H1 (cell line): ENCODE results near the gene OSCAR. TPM values are rescaled to one million over a fixed set of nuclear protein-coding genes. Genes with fewer than 3 reads are reported as not detected.
A peak's percentile ranks its signal among the peaks of the same experiment; 100 is the strongest.

Experiments
- ASH2L ChIP-seq: fragments of 200-600, 300-600 bp; sonication (generic); IDR thresholded peaks from one replicate; pipeline ENCODE4 v1.7.1; 2017; ENCODE audit warnings: low read length
- BACH1 ChIP-seq: IDR thresholded peaks from 2 replicates; pipeline ENCODE4 v1.6.1; 2012; ENCODE audit warnings: low read length, improper control_type of control experiment
- FOSL1 ChIP-seq: IDR thresholded peaks from 2 replicates; pipeline ENCODE4 v1.6.1; 2011; ENCODE audit warnings: mild to moderate bottlenecking, low read depth, low read length, moderate library complexity; ENCODE audit not compliant: insufficient read depth
- GTF2F1 ChIP-seq: IDR thresholded peaks from 2 replicates; pipeline ENCODE4 v1.6.1; 2012; ENCODE audit warnings: low read depth, low read length, improper control_type of control experiment, borderline replicate concordance
- JUN ChIP-seq: IDR thresholded peaks from 2 replicates; pipeline ENCODE4 v1.6.1; 2011; ENCODE audit warnings: low read depth, mild to moderate bottlenecking, improper control_type of control experiment, low read length
- KDM4A ChIP-seq: IDR thresholded peaks from one replicate; pipeline ENCODE4 v1.7.1; 2012; ENCODE audit warnings: low read depth, mild to moderate bottlenecking, moderate library complexity, low read length, inconsistent platforms; ENCODE audit not compliant: severe bottlenecking
- POLR2A ChIP-seq, 2 experiments: IDR thresholded peaks; 1 replicate in 1 of 2; 2 replicates in 1 of 2; pipeline ENCODE4 v1.6.1; 2011; ENCODE audit warnings: low read depth in 2 of 2, low read length in 2 of 2, mild to moderate bottlenecking in 2 of 2; ENCODE audit errors: control extremely low read depth in 1 of 2
- RBBP5 ChIP-seq: IDR thresholded peaks from 2 replicates; pipeline ENCODE4 v1.7.1; 2012; ENCODE audit warnings: low read depth, mild to moderate bottlenecking, inconsistent platforms, low read length, moderate library complexity, borderline replicate concordance
- RXRA ChIP-seq: IDR thresholded peaks from 2 replicates; pipeline ENCODE4 v1.6.1; 2011; ENCODE audit warnings: low read depth, mild to moderate bottlenecking, low read length, moderate library complexity; ENCODE audit not compliant: insufficient read depth
- SIX5 ChIP-seq: IDR thresholded peaks from 2 replicates; pipeline ENCODE4 v1.6.1; 2011; ENCODE audit warnings: mild to moderate bottlenecking, low read depth, low read length
- SRF ChIP-seq: IDR thresholded peaks from 2 replicates; pipeline ENCODE4 v1.6.1; 2011; ENCODE audit warnings: mild to moderate bottlenecking, low read depth, low read length, moderate library complexity
- YY1 ChIP-seq: IDR thresholded peaks from 2 replicates; pipeline ENCODE4 v1.6.1; 2011; ENCODE audit warnings: low read depth, mild to moderate bottlenecking, low read length
- polyA plus RNA-seq, 7 experiments: library from polyadenylated mRNA; depleted of rRNA in 3 of 7; stranded (reverse) in 5 of 7; unstranded in 2 of 7; fragments of >200 nt in 5 of 7; fragments of 200-250 nt in 2 of 7; gene quantifications; 1 replicate in 5 of 7; 2 replicates in 1 of 7; 4 replicates in 1 of 7; pipeline versions ENCODE4 v1.2.1 to v1.2.3, GENCODE V29; 2011 to 2013; ENCODE audit warnings: missing spikeins in 2 of 7, mixed read lengths in 2 of 7
- total RNA-seq: library from RNA; stranded (reverse); fragmentation: NEBNext Ultra II Directional; extraction: Animal tissue kit (Norgen Biotek cat#: 25700); gene quantifications from 2 replicates; pipeline ENCODE4 v1.2.1, GENCODE V29; 2021
- TF ChIP-seq, protein P1 (sequence below), 3 experiments: IDR thresholded peaks; 1 replicate in 2 of 3; 2 replicates in 1 of 3; pipeline versions ENCODE4 v1.5.1 to v1.6.1; 2011; ENCODE audit warnings: low read length in 3 of 3, mild to moderate bottlenecking in 3 of 3, inconsistent platforms in 2 of 3, low read depth in 1 of 3, moderate library complexity in 1 of 3; ENCODE audit not compliant: insufficient read depth in 1 of 3; ENCODE audit errors: control extremely low read depth in 1 of 3
- TF ChIP-seq, protein P2 (sequence below): IDR thresholded peaks from 2 replicates; pipeline ENCODE4 v1.6.1; 2012; ENCODE audit warnings: inconsistent platforms

Gene OSCAR
- total and polyA plus RNA-seq, 2 of the 8 experiments (the other 6 are each of a cell fraction or from before 2014, with no cell fraction given) = 1.1 TPM

DNA sequence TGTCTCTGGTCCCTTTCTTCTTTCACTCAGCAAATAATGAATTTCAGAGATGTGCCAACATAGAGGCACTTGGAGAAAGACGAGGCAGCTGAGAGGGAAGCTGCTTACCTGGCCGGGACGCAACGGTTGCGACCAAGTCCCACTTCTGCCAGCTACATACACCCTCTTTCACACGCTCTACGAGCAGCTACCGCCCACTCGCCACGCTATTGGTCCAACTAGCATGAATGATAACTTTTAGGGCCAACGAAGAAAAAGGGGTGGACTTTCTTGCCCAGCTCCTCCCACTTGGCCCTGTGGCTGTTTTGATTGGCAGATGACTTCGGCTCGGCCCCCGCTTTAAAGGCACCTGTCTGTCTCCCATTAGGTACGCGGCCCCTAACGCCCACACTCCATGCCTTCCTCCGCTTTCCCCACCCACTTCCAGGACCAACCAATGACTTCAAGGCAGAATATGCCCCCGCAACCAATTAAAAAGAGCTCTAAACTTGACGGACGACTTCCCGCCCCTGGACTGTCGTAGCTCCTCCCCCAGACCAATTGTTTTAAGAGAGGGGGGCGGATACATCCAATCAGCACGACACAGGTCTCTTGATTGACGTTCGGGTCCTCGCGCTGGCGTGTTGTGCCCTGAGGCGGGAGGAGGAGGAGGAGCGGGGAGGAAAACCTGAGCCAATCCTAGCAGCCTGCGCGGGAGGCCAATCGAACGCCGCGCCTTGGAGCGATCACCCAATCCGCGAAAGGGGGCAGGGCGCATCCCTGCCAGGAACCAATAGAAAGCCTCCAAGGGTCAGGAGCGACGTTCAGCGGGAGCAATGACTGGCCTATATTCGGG lies 36.5 kb upstream of the OSCAR start (continued):
- TF ChIP-seq, protein P1, sequence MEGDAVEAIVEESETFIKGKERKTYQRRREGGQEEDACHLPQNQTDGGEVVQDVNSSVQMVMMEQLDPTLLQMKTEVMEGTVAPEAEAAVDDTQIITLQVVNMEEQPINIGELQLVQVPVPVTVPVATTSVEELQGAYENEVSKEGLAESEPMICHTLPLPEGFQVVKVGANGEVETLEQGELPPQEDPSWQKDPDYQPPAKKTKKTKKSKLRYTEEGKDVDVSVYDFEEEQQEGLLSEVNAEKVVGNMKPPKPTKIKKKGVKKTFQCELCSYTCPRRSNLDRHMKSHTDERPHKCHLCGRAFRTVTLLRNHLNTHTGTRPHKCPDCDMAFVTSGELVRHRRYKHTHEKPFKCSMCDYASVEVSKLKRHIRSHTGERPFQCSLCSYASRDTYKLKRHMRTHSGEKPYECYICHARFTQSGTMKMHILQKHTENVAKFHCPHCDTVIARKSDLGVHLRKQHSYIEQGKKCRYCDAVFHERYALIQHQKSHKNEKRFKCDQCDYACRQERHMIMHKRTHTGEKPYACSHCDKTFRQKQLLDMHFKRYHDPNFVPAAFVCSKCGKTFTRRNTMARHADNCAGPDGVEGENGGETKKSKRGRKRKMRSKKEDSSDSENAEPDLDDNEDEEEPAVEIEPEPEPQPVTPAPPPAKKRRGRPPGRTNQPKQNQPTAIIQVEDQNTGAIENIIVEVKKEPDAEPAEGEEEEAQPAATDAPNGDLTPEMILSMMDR (IDR thresholded peaks at IDR 0.05; ENCODE audit: control extremely low read depth in 1 of 3, insufficient read depth in 1 of 3, low read depth in 1 of 3, low read length in 3 of 3) = no peak; a peak in 1 of 4 replicates
- no peak for TF ChIP-seq YY1
- no peak for TF ChIP-seq RXRA
- TF ChIP-seq SRF = no peak
- no peak for TF ChIP-seq RBBP5
- no peak for TF ChIP-seq FOSL1
- no peak for TF ChIP-seq BACH1
- no peak for TF ChIP-seq GTF2F1
- no peak for TF ChIP-seq SIX5
- TF ChIP-seq POLR2A (IDR thresholded peaks at IDR 0.05; ENCODE audit: control extremely low read depth in 1 of 2, low read depth in 2 of 2, low read length in 2 of 2) = peak in 1 of 2 experiments; percentile 82; a peak in 2 of 3 replicates
- no peak for TF ChIP-seq ASH2L
- TF ChIP-seq KDM4A = peak; percentile 63
- TF ChIP-seq JUN = no peak
- TF ChIP-seq, protein P2, sequence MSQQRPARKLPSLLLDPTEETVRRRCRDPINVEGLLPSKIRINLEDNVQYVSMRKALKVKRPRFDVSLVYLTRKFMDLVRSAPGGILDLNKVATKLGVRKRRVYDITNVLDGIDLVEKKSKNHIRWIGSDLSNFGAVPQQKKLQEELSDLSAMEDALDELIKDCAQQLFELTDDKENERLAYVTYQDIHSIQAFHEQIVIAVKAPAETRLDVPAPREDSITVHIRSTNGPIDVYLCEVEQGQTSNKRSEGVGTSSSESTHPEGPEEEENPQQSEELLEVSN = no peak
